K562 (cell line): ENCODE measurements around the gene APOL3. TPM values are rescaled to one million over a fixed set of nuclear protein-coding genes. Genes with fewer than 3 reads are reported as not detected.

Source experiments
- ARID2 ChIP-seq: fragments of 450-650 bp; IDR thresholded peaks from 2 replicates; pipeline ENCODE4 v1.6.1; 2017; ENCODE audit warnings: antibody characterized with exemption, mild to moderate bottlenecking
- BCOR ChIP-seq: fragments of 450-650 bp; IDR thresholded peaks from 2 replicates; pipeline ENCODE4 v1.6.1; 2016
- CHD2 ChIP-seq: IDR thresholded peaks from 2 replicates; pipeline ENCODE4 v1.6.1; 2011; ENCODE audit warnings: low read depth, low read length
- FOXJ2 ChIP-seq: fragments of 200-800 bp; sonication (Bioruptor generic); IDR thresholded peaks from 2 replicates; pipeline ENCODE4 v1.6.1; 2016; ENCODE audit warnings: missing genetic modification characterization, missing compliant biosample characterization
- FOXO4 ChIP-seq: fragments of 450-650 bp; formaldehyde crosslinking; IDR thresholded peaks from 2 replicates; pipeline ENCODE4 v1.4.0; 2020; ENCODE audit warnings: mild to moderate bottlenecking, moderate library complexity
- HCFC1 ChIP-seq: IDR thresholded peaks from 2 replicates; pipeline ENCODE4 v1.6.1; 2012; ENCODE audit warnings: low read depth, low read length, improper control_type of control experiment
- KLF16 ChIP-seq: IDR thresholded peaks from 2 replicates; pipeline ENCODE4 v1.6.1; 2016; ENCODE audit warnings: antibody characterized with exemption
- PHB2 ChIP-seq: fragments of 450-650 bp; IDR thresholded peaks from 2 replicates; pipeline ENCODE4 v1.6.1; 2017; ENCODE audit warnings: low read depth
- SMARCE1 ChIP-seq: fragments of 450-650 bp; IDR thresholded peaks from 2 replicates; pipeline ENCODE4 v1.7.1; 2016; ENCODE audit warnings: mild to moderate bottlenecking
- SNAPC5 ChIP-seq: fragments of 250-450 bp; sonication (Bioruptor Pico); IDR thresholded peaks from 2 replicates; pipeline ENCODE4 v1.8.0; 2021; ENCODE audit warnings: moderate library complexity, mild to moderate bottlenecking, inconsistent platforms
- ZBTB7A ChIP-seq: IDR thresholded peaks from 2 replicates; pipeline ENCODE4 v1.6.1; 2011; ENCODE audit warnings: low read depth, mild to moderate bottlenecking, low read length, moderate library complexity, borderline replicate concordance; ENCODE audit not compliant: control insufficient read depth
- ZNF511 ChIP-seq: sonication (generic); formaldehyde crosslinking; IDR thresholded peaks from 2 replicates; pipeline ENCODE4 v1.8.0; 2022; ENCODE audit warnings: mild to moderate bottlenecking, missing genetic modification reagents
- ZNF518B ChIP-seq: fragments of 250-450 bp; sonication (Bioruptor Pico); IDR thresholded peaks from 2 replicates; pipeline ENCODE4 v1.5.0; 2021; ENCODE audit warnings: mild to moderate bottlenecking, moderate library complexity
- ZNF764 ChIP-seq: fragments of 250-450 bp; sonication (Bioruptor Pico); IDR thresholded peaks from 2 replicates; pipeline ENCODE4 v1.4.0; 2020; ENCODE audit warnings: low read depth, mild to moderate bottlenecking, moderate library complexity
- polyA plus RNA-seq, 8 experiments: library from polyadenylated mRNA; depleted of rRNA in 4 of 8; stranded (reverse) in 5 of 8; unstranded in 3 of 8; fragments of >200 nt; fragmentation: Nextera tagmentation in 2 of 8; fragmentation: Illumina TruSeq in 1 of 8; extraction: Ambion mirVana in 2 of 8; extraction: Trizol in 1 of 8; gene quantifications; 2 replicates each; pipeline versions ENCODE4 v1.2.1 to v1.2.3, GENCODE V29; 2011 to 2014; ENCODE audit warnings: inconsistent platforms in 1 of 8, missing spikeins in 1 of 8
- total RNA-seq, 7 experiments: library from RNA; depleted of rRNA in 6 of 7; stranded (reverse); fragments of >200 nt in 6 of 7; fragmentation: Illumina TruSeq in 2 of 7; extraction: Trizol in 2 of 7; gene quantifications; 2 replicates each; pipeline versions ENCODE4 v1.2.1 to v1.2.3, GENCODE V29; 2011 to 2021; ENCODE audit warnings: low replicate concordance in 1 of 7
- TF ChIP-seq, protein P1 (sequence below): sonication (generic); formaldehyde crosslinking; IDR thresholded peaks from 2 replicates; pipeline ENCODE4 v1.4.0; 2020; ENCODE audit warnings: mild to moderate bottlenecking, missing genetic modification reagents
- TF ChIP-seq, protein P2 (sequence below): fragments of 200-400 bp; formaldehyde crosslinking; IDR thresholded peaks from 2 replicates; pipeline ENCODE4 v1.6.1; 2017; ENCODE audit warnings: mild to moderate bottlenecking, low read depth, low read length, moderate library complexity

APOL3 gene
- total and polyA plus RNA-seq, 9 of the 15 experiments (the other 6 are each of a cell fraction or from before 2014, with no cell fraction given), result 0.25 to 1.1 (median 0.56) TPM; not detected in 1

GRCh38 chr22:36123673-36124630 lies 36.6 kb downstream of the APOL3 start (continued):
- TF ChIP-seq, protein P1, sequence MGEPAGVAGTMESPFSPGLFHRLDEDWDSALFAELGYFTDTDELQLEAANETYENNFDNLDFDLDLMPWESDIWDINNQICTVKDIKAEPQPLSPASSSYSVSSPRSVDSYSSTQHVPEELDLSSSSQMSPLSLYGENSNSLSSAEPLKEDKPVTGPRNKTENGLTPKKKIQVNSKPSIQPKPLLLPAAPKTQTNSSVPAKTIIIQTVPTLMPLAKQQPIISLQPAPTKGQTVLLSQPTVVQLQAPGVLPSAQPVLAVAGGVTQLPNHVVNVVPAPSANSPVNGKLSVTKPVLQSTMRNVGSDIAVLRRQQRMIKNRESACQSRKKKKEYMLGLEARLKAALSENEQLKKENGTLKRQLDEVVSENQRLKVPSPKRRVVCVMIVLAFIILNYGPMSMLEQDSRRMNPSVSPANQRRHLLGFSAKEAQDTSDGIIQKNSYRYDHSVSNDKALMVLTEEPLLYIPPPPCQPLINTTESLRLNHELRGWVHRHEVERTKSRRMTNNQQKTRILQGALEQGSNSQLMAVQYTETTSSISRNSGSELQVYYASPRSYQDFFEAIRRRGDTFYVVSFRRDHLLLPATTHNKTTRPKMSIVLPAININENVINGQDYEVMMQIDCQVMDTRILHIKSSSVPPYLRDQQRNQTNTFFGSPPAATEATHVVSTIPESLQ (CRISPR knock-in tag), result no peak
- TF ChIP-seq BCOR (no peak), SMARCE1 (no peak), ZNF764 (CRISPR knock-in tag) (no peak), PHB2 (no peak), ZNF518B (no peak), ZBTB7A (no peak), HCFC1 (0 out of 2 replicates have a peak, but pooled peaks have one; percentile 27), ARID2 (peak; percentile 86), KLF16 (no peak), ZNF511 (CRISPR knock-in tag) (no peak), FOXO4 (CRISPR knock-in tag) (no peak), FOXJ2 (tag) (no peak), CHD2 (0 out of 2 replicates have a peak, but pooled peaks have one; percentile 21), SNAPC5 (CRISPR knock-in tag) (no peak)
- TF ChIP-seq, protein P2, sequence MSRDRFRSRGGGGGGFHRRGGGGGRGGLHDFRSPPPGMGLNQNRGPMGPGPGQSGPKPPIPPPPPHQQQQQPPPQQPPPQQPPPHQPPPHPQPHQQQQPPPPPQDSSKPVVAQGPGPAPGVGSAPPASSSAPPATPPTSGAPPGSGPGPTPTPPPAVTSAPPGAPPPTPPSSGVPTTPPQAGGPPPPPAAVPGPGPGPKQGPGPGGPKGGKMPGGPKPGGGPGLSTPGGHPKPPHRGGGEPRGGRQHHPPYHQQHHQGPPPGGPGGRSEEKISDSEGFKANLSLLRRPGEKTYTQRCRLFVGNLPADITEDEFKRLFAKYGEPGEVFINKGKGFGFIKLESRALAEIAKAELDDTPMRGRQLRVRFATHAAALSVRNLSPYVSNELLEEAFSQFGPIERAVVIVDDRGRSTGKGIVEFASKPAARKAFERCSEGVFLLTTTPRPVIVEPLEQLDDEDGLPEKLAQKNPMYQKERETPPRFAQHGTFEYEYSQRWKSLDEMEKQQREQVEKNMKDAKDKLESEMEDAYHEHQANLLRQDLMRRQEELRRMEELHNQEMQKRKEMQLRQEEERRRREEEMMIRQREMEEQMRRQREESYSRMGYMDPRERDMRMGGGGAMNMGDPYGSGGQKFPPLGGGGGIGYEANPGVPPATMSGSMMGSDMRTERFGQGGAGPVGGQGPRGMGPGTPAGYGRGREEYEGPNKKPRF, result no peak
